B cell (primary cell): ENCODE results near the gene NLGN1. TPM values are rescaled to one million over a fixed set of nuclear protein-coding genes. Genes with fewer than 3 reads are reported as not detected.

ENCODE experiments used
- ATAC-seq: fragments of 200-7000 bp; cut with Tn5 transposase; one replicate; pipeline ENCODE4 v1.10.0; 2021; ENCODE audit warnings: low read depth, mild to moderate bottlenecking, moderate number of reproducible peaks, moderate library complexity
- CTCF ChIA-PET: fragments of 350-600 bp; sonication (Branson Sonifier 250); formaldehyde crosslinking; loops from one replicate; lab custom pipeline; 2021; ENCODE audit warnings: antibody characterized with exemption, inconsistent platforms; lab: Charles Lee
- POLR2A ChIA-PET: fragments of 350-600 bp; sonication (Branson Sonifier 250); formaldehyde crosslinking; loops from one replicate; lab custom pipeline; 2021; ENCODE audit warnings: antibody characterized with exemption; lab: Charles Lee
- DNase-seq: peaks from one replicate; pipeline ENCODE4 v3.0.0; 2013
- H2AFZ ChIP-seq: 2 replicates; pipeline ENCODE4 v1.6.1; 2012; ENCODE audit warnings: mild to moderate bottlenecking, low read depth, low read length; ENCODE audit not compliant: insufficient read depth, poor library complexity, severe bottlenecking
- H3K27ac ChIP-seq, 2 donors: 1 replicate in 1 of 2; 2 replicates in 1 of 2; pipeline ENCODE4 v1.5.1; 2012 to 2013; ENCODE audit warnings: low read length in 2 of 2, mild to moderate bottlenecking in 2 of 2, moderate library complexity in 1 of 2
- H3K27me3 ChIP-seq, 4 experiments: fragments of 200-600 bp in 1 of 4; sonication (generic) in 1 of 4; replicated peaks in 1 of 4; 1 replicate in 2 of 4; 2 replicates in 2 of 4; pipeline versions ENCODE4 v1.6.1 to v1.7.0; 2013 to 2016; ENCODE audit warnings: low read length in 3 of 4, mild to moderate bottlenecking in 2 of 4, mixed read lengths in 1 of 4, moderate library complexity in 1 of 4; ENCODE audit not compliant: insufficient read depth in 4 of 4, control insufficient read depth in 3 of 4; ENCODE audit errors: control extremely low read depth in 1 of 4
- H3K36me3 ChIP-seq, 2 experiments: replicated peaks in 1 of 2; 1 replicate in 1 of 2; 2 replicates in 1 of 2; pipeline versions ENCODE4 v1.6.1 to v1.7.1; 2013; ENCODE audit warnings: low read length in 1 of 2; ENCODE audit not compliant: insufficient read depth in 2 of 2, control insufficient read depth in 1 of 2; ENCODE audit errors: control extremely low read depth in 1 of 2, extremely low read depth in 1 of 2
- H3K4me1 ChIP-seq, 2 donors: fragments of 200-600 bp in 1 of 2; sonication (generic) in 1 of 2; 1 replicate in 1 of 2; 2 replicates in 1 of 2; pipeline versions ENCODE4 v1.5.1 to v1.6.1; 2013 to 2017; ENCODE audit warnings: low read length in 2 of 2; ENCODE audit not compliant: control insufficient read depth in 2 of 2, insufficient read depth in 2 of 2
- H3K4me2 ChIP-seq: replicated peaks from 2 replicates; pipeline ENCODE3; 2012; ENCODE audit warnings: mild to moderate bottlenecking, low read depth, low read length; ENCODE audit not compliant: poor library complexity, severe bottlenecking
- H3K4me3 ChIP-seq, 5 experiments: fragments of 200-600 bp in 1 of 5; sonication (generic) in 1 of 5; 1 replicate in 3 of 5; 2 replicates in 2 of 5; pipeline versions ENCODE4 v1.5.1 to v1.7.0; 2011 to 2016; ENCODE audit warnings: low read length in 4 of 5, mild to moderate bottlenecking in 4 of 5, low read depth in 2 of 5, control low read depth in 1 of 5, moderate library complexity in 1 of 5; ENCODE audit not compliant: insufficient read depth in 1 of 5; ENCODE audit errors: control extremely low read depth in 1 of 5, extremely low read depth in 1 of 5
- H3K79me2 ChIP-seq: fragments of 200-600 bp; sonication (generic); one replicate; pipeline ENCODE4 v1.6.0; 2016; ENCODE audit warnings: low read length; ENCODE audit not compliant: control insufficient read depth, insufficient read depth
- H3K9ac ChIP-seq: fragments of 200-600 bp; sonication (generic); 2 replicates; pipeline ENCODE4 v1.6.1; 2017; ENCODE audit warnings: mild to moderate bottlenecking, low read length, moderate library complexity
- H3K9me3 ChIP-seq, 3 donors: one replicate each; pipeline versions ENCODE4 v1.6.1 to v1.7.1; 2013; ENCODE audit warnings: low read length in 2 of 3; ENCODE audit not compliant: control insufficient read depth in 2 of 3, insufficient read depth in 1 of 3; ENCODE audit errors: control extremely low read depth in 1 of 3
- H4K20me1 ChIP-seq: 2 replicates; pipeline ENCODE4 v1.6.0; 2012; ENCODE audit warnings: mild to moderate bottlenecking, low read length; ENCODE audit not compliant: insufficient read depth, control insufficient read depth, poor library complexity, severe bottlenecking
- H3K27ac Mint-ChIP-seq: one replicate; pipeline ENCODE4 v1.8.0; 2021; ENCODE audit warnings: mixed read lengths
- H3K27me3 Mint-ChIP-seq: one replicate; pipeline ENCODE4 v1.8.0; 2021; ENCODE audit warnings: mixed read lengths
- H3K4me1 Mint-ChIP-seq: one replicate; pipeline ENCODE4 v1.8.0; 2021; ENCODE audit warnings: mixed read lengths
- H3K4me3 Mint-ChIP-seq: one replicate; pipeline ENCODE4 v1.8.0; 2021; ENCODE audit warnings: mixed read lengths
- H3K9me3 Mint-ChIP-seq: one replicate; pipeline ENCODE4 v1.8.0; 2022; ENCODE audit warnings: mixed read lengths; ENCODE audit not compliant: insufficient read depth
- CTCF ChIP-seq: fragments of 200-600 bp; IDR thresholded peaks from one replicate; pipeline ENCODE4 v1.8.0; 2022; ENCODE audit warnings: antibody characterized with exemption, mild to moderate bottlenecking
- EZH2 ChIP-seq: IDR thresholded peaks from 2 replicates; pipeline ENCODE4 v1.6.1; 2012; ENCODE audit warnings: borderline replicate concordance, low read depth, mild to moderate bottlenecking, moderate library complexity, low read length; ENCODE audit not compliant: insufficient read depth, poor library complexity, severe bottlenecking
- WGBS: methylation state at CpG from one replicate; pipeline ENCODE4 v1.1.5; 2013; ENCODE audit warnings: missing lambda C conversion rate; ENCODE audit not compliant: insufficient coverage; 5-methylcytosine and 5-hydroxymethylcytosine counted together
- intact Hi-C: fragments of 100-400 bp; cut with micrococcal nuclease; formaldehyde crosslinking; loops from one replicate; pipeline ENCODE4 v1.10.0; 2022
- polyA plus RNA-seq: library from polyadenylated mRNA; depleted of rRNA; stranded (reverse); fragments of >200 nt; gene quantifications from 2 replicates; pipeline ENCODE4 v1.2.3, GENCODE V29; 2012
- total RNA-seq, 2 donors: library from RNA; stranded (reverse); fragments of 120-200 nt in 1 of 2; gene quantifications; 1 replicate in 1 of 2; 2 replicates in 1 of 2; pipeline versions ENCODE4 v1.2.3 to v1.2.4, GENCODE V29; 2013 to 2022

NLGN1 gene
- total and polyA plus RNA-seq, 2 donors (not counting 1 experiment from before 2014, with no cell fraction given) = not detected

GRCh38 chr3:173725507-173725906 lies 328.0 kb downstream of the NLGN1 start:
- ATAC-seq (no peak), DNase-seq (no peak)
- 100% methylated on average over 1 of the region's 3 CpGs for WGBS
- no peak overlapping the region for H3K27ac Mint-ChIP-seq
- H3K4me1 ChIP-seq = no peaks in the 10 kb centered on the region
- no peak overlapping the region for H3K4me3 Mint-ChIP-seq
- H3K79me2 ChIP-seq = no peaks in the 10 kb centered on the region
- H3K4me1 Mint-ChIP-seq = no peaks in the 10 kb centered on the region
- H3K9me3 ChIP-seq = no peaks in the 10 kb centered on the region
- no peaks in the 10 kb centered on the region for H3K9me3 Mint-ChIP-seq
- no peak overlapping the region for H3K27ac ChIP-seq
- ChIA-PET CTCF (no interaction called here), POLR2A (no interaction called here)
- no peaks in the 10 kb centered on the region for H3K27me3 ChIP-seq
- H4K20me1 ChIP-seq = no peaks in the 10 kb centered on the region
- TF ChIP-seq CTCF (no peak), EZH2 (no peak)
- intact Hi-C loops = no loop called here
- H2AFZ ChIP-seq = no peak overlapping the region
- no peaks in the 10 kb centered on the region for H3K36me3 ChIP-seq
- H3K4me2 ChIP-seq = no peak overlapping the region
- H3K4me3 ChIP-seq = no peak overlapping the region
- H3K9ac ChIP-seq = no peak overlapping the region
- H3K27me3 Mint-ChIP-seq = no peaks in the 10 kb centered on the region

GRCh38 chr3:173730391-173730790 lies 332.8 kb downstream of the NLGN1 start:
- Mint-ChIP-seq H3K9me3 (no peaks in the 10 kb centered on the region), H3K4me1 (no peaks in the 10 kb centered on the region), H3K27me3 (no peaks in the 10 kb centered on the region), H3K4me3 (no peak overlapping the region), H3K27ac (no peak overlapping the region)
- no peak overlapping the region for H3K27ac ChIP-seq
- no peak overlapping the region for H3K9ac ChIP-seq
- H3K36me3 ChIP-seq = no peaks in the 10 kb centered on the region
- no peaks in the 10 kb centered on the region for H3K27me3 ChIP-seq
- WGBS = no CpG with 5 or more reads among the region's 2 CpGs
- H3K9me3 ChIP-seq = no peaks in the 10 kb centered on the region
- no peak overlapping the region for H2AFZ ChIP-seq
- no peak overlapping the region for H3K4me3 ChIP-seq
- no peaks in the 10 kb centered on the region for H4K20me1 ChIP-seq
- ATAC-seq (no peak), DNase-seq (no peak)
- POLR2A ChIA-PET = no interaction called here
- H3K79me2 ChIP-seq = no peaks in the 10 kb centered on the region
- CTCF ChIA-PET = no interaction called here
- no peak overlapping the region for H3K4me2 ChIP-seq
- H3K4me1 ChIP-seq = no peaks in the 10 kb centered on the region
- TF ChIP-seq EZH2 (no peak), CTCF (no peak)
- intact Hi-C loops = no loop called here
